ENCODE data around the gene NDUFV3. TPM values are rescaled to one million over a fixed set of nuclear protein-coding genes. Genes with fewer than 3 reads are reported as not detected.

NDUFV3 gene
- total RNA-seq, result 10 to 100 TPM; 42.8 to 65.8 TPM

DNA sequence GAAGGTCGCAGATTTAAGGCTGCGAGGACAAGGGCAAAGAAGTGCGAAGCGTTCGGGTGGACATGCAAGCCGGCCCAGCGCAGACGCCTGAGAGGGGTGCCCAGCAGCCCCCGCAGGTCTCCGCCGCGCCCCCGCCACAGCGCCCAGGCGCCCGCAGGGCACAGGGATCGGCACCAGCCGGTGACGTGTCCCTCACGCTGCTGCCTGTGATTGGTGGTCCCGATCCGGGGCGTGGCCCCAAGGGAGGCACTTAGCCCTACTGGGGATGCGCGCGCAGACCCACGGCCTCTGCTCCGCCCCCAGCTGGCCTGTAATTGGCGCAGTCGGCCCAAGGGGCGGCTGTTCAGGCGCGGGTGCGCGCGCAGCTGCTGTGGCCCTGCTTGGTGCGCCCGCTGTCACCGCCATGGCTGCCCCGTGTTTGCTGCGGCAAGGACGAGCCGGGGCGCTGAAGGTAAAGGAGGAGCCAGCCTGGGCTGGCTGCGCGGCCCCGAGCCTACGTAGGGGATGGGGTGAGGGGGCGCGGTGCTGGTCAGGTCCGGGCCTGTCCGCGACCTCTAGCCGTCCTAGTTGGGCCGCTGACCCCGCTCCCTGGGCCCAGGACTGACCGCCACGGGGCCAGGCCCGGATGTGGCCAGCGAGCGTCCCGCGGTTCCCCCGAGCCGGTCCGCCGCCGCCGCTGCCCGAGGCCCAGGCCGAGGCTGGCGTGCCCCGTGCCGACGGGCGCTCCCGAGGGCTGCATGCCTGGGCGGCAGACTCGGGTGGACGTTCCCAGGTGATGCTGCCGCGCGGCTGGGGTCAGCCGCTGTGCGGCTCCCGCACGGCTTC is at the start of gene NDUFV3:
NDUFV3 (plus strand) TSS at position 379 of the 825 bp plus-strand sequence; CDS start at position 404, 25 bp downstream.
- Histone ChIP-seq H3K36me3 (peaks cover 13% of the 10 kb centered on the region), H3K4me3 (peak within 1 kb of the TSS; percentile 91), H3K27ac (peak within 1 kb of the TSS; percentile 88 to 93), H3K4me1 (ENCODE audit: control insufficient read depth in 1 of 2, low read depth in 2 of 2) (peaks cover 6 to 10% of the 10 kb centered on the region in 2 donors), H3K27me3 (replicated peaks; ENCODE audit: insufficient read depth) (no peaks in the 10 kb centered on the region), H3K9me3 (no peaks in the 10 kb centered on the region)
- ATAC-seq (ENCODE audit: insufficient number of reproducible peaks, low FRiP score, low read depth), result peak; percentile 94
- peak; percentile 99 for DNase-seq (ENCODE audit: low spot score)
- TF ChIP-seq, protein P1, sequence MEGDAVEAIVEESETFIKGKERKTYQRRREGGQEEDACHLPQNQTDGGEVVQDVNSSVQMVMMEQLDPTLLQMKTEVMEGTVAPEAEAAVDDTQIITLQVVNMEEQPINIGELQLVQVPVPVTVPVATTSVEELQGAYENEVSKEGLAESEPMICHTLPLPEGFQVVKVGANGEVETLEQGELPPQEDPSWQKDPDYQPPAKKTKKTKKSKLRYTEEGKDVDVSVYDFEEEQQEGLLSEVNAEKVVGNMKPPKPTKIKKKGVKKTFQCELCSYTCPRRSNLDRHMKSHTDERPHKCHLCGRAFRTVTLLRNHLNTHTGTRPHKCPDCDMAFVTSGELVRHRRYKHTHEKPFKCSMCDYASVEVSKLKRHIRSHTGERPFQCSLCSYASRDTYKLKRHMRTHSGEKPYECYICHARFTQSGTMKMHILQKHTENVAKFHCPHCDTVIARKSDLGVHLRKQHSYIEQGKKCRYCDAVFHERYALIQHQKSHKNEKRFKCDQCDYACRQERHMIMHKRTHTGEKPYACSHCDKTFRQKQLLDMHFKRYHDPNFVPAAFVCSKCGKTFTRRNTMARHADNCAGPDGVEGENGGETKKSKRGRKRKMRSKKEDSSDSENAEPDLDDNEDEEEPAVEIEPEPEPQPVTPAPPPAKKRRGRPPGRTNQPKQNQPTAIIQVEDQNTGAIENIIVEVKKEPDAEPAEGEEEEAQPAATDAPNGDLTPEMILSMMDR (IDR thresholded peaks at IDR 0.05), result no peak

DNA sequence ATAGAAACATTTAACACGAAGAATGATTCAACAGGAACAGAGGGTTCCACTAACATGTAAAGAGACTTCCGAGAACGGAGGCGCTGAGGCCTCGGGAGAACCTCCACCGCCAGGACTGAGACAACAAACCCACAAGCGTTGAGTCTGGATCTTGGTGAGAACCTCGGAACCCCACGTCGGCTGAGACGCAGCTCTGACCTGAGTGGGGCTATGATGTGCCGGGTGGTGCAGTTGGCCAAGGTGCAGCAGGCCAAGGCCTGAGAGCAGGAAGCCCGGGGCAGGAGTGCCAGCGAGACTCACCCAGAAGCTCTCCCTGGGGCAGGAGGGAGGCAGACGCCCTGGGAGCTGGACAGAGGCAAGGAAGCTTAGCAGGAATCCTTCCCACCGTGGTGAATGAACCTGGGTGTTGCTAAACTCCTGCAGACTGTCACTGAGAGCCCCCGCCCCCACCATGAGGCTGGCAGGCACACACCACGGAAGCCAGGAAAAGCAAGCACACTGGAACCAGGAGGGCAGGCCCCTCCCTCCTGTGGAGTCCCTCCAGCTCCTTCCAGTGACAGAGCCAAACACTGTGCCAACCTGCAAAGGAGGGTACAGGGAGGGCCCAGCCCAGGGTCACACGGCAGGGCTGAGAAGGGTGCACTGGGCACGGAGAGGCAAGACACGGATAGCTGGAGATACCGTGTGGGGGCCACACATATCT is 48.5 kb upstream of the NDUFV3 start:
- H3K9me3 ChIP-seq, result no peaks in the 10 kb centered on the region
- H3K4me3 ChIP-seq, result no peak overlapping the region
- no peak for DNase-seq (ENCODE audit: low spot score)
- peak overlapping the region in 1 of 2 donors; percentile 37 for H3K27ac ChIP-seq
- TF ChIP-seq, protein P1 (IDR thresholded peaks at IDR 0.05), result no peak
- no peak for ATAC-seq (ENCODE audit: insufficient number of reproducible peaks, low FRiP score, low read depth)
- H3K27me3 ChIP-seq (replicated peaks; ENCODE audit: insufficient read depth), result no peaks in the 10 kb centered on the region
- H3K4me1 ChIP-seq (ENCODE audit: control insufficient read depth in 1 of 2, low read depth in 2 of 2), result peaks cover 0 to 15% of the 10 kb centered on the region in 2 donors
- H3K36me3 ChIP-seq, result peaks cover 14% of the 10 kb centered on the region

DNA sequence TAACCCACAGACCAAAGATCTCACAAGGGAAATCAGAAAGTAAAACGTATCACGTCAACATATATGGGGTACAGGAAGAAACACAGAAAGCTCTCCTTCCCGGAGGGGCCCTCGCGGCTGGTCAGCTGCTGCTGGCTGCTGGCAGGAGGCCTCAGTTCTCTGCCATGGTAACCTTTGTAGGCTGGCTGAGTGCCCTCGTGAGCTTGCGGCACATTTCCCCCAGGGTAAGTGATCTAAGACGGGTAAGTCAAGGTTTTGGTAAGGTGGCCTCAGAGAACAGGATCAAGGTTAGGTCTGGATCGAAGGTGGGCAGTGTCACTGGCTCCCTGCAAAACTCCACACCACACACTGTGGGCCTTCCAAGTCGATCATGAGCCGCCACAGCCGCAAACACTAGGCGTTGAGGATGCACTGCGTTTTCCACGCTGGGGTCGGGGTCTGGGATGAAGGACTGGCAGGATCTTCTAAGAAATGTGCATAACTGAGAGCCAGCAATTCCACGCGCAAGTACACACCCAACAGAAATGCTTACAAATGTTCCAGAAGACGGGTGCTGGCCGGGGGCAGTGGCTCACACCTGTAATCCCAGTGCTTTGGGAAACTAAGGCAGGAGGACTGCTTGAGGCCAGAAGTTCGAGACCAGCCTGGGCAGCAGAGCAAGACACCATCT is 47.7 kb upstream of the NDUFV3 start:
- Histone ChIP-seq H3K36me3 (peaks cover 20% of the 10 kb centered on the region), H3K9me3 (no peaks in the 10 kb centered on the region), H3K4me1 (ENCODE audit: control insufficient read depth in 1 of 2, low read depth in 2 of 2) (peaks cover 0 to 15% of the 10 kb centered on the region in 2 donors), H3K4me3 (no peak overlapping the region), H3K27ac (peak overlapping the region in 1 of 2 donors; percentile 37), H3K27me3 (replicated peaks; ENCODE audit: insufficient read depth) (no peaks in the 10 kb centered on the region)
- ATAC-seq (ENCODE audit: insufficient number of reproducible peaks, low FRiP score, low read depth) (no peak), DNase-seq (ENCODE audit: low spot score) (no peak)
- TF ChIP-seq, protein P1 (IDR thresholded peaks at IDR 0.05), result no peak

DNA sequence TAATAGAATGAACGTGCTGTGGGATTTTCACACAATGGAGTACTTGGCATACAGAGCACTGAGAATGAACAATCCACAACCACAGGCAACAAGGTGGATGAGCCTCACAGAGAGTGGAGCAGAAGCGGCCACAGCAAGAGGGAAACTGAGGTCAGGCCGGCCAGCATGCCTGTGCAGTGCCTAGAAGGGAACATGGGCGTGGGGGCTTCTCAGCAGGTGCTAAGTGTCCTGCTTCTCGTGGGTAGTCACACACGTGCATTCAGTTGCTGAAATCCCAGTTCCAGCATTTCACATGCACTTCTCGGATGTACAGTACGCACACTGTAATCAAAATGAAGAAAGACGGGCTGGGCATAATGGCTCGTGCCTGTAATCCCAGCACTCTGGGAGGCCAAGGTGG is 46.9 kb upstream of the NDUFV3 start:
- H3K27ac ChIP-seq, result no peak overlapping the region
- peaks cover 25% of the 10 kb centered on the region for H3K36me3 ChIP-seq
- TF ChIP-seq, protein P1 (IDR thresholded peaks at IDR 0.05), result no peak
- peaks cover 0 to 15% of the 10 kb centered on the region in 2 donors for H3K4me1 ChIP-seq (ENCODE audit: control insufficient read depth in 1 of 2, low read depth in 2 of 2)
- no peaks in the 10 kb centered on the region for H3K27me3 ChIP-seq (replicated peaks; ENCODE audit: insufficient read depth)
- no peaks in the 10 kb centered on the region for H3K9me3 ChIP-seq
- no peak for DNase-seq (ENCODE audit: low spot score)
- no peak for ATAC-seq (ENCODE audit: insufficient number of reproducible peaks, low FRiP score, low read depth)
- no peak overlapping the region for H3K4me3 ChIP-seq
